ENCODE measurements around the gene SNX21. TPM values are rescaled to one million over a fixed set of nuclear protein-coding genes. Genes with fewer than 3 reads are reported as not detected.

Gene SNX21
- total and polyA plus RNA-seq, 9 of the 15 experiments (the other 6 are each of a cell fraction or from before 2014, with no cell fraction given): 0.10 to 1.2 (median 0.42) TPM

DNA sequence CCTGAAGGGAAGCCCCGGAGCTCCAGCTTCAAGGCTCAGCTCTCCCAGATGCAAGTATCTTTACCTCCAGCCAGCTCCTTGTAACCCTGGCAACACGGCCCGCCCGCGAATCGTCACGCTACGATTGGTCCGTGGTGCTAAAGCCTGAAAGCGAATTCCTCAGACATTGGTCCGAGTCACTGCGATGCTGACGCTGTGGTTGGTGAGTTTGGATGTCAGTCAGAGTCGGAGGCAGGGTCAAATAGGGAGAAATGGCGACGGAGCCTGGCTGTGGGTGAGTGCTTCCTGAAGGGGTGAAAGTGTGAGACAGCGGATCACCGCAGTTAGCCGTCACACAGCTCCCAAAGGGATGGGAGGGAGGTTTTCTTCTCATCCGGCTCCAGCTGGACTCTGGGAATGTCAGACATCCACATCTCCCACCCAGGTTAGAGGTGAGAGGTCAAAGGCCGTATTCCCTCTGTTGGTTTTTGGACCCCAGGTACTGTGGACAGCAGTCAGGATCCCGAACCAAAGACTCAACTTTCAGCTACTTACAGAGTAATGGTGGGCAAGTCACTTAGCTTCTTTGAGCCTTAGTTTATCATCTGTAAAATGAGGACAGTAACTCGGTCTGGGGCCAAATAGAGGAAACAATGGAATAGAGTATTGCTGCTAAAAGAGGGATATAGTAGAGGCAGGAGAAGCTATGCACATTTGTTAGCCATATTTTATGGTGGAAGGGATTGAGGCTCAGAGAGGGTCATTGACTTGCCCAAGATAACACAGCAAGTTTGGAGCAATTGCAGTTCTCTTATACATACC is 47.6 kb downstream of the SNX21 start, which contains the start of gene ZSWIM1 (continued):
- TF ChIP-seq, protein P1, sequence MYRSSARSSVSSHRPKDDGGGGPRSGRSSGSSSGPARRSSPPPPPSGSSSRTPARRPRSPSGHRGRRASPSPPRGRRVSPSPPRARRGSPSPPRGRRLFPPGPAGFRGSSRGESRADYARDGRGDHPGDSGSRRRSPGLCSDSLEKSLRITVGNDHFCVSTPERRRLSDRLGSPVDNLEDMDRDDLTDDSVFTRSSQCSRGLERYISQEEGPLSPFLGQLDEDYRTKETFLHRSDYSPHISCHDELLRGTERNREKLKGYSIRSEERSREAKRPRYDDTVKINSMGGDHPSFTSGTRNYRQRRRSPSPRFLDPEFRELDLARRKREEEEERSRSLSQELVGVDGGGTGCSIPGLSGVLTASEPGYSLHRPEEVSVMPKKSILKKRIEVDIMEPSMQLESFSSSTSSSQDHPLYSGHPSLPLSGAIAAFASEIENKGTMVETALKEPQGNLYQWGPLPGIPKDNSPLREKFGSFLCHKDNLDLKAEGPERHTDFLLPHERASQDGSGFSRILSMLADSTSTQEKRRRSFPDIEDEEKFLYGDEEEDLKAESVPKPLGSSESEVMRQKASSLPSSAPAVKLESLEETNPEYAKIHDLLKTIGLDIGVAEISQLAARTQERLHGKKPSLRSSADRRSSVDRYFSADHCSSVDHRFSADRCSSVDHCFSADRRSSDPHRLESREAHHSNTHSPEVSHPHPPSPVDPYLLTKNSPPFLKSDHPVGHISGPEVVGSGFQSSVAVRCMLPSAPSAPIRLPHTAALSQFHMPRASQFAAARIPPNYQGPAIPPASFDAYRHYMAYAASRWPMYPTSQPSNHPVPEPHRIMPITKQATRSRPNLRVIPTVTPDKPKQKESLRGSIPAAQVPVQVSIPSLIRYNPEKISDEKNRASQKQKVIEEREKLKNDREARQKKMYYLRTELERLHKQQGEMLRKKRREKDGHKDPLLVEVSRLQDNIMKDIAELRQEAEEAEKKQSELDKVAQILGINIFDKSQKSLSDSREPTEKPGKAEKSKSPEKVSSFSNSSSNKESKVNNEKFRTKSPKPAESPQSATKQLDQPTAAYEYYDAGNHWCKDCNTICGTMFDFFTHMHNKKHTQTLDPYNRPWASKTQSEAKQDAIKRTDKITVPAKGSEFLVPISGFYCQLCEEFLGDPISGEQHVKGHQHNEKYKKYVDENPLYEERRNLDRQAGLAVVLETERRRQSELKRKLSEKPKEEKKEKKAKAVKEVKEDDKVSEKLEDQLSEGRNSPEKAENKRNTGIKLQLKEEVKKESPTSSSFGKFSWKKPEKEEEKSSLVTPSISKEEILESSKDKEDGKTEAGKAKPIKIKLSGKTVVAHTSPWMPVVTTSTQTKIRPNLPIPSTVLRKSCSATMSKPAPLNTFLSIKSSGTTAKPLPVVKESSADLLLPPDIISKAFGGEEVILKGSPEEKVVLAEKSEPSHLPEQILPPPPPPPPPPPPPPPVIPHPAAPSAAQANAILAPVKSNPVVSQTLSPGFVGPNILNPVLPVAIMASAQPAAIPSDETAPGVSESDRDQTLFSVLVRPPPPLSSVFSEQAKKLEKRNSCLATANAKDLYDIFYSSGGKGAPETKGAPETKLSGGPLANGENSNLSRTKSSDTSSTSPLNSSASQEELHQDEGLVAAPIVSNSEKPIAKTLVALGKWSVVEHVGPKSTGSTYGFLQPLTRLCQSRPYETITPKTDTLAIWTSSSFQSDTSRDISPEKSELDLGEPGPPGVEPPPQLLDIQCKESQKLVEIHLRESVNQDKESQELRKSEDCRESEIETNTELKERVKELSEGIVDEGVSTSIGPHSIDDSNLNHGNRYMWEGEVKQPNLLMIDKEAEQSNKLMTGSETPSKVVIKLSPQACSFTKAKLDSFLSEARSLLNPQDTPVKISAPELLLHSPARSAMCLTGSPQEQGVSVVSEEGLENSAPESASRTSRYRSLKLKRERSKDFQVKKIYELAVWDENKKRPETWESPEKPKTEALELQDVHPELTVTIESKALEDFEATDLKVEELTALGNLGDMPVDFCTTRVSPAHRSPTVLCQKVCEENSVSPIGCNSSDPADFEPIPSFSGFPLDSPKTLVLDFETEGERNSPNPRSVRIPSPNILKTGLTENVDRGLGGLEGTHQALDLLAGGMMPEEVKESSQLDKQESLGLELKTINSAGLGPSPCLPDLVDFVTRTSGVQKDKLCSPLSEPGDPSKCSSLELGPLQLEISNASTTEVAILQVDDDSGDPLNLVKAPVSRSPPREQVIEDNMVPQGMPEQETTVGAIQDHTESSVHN (IDR thresholded peaks at IDR 0.05; ENCODE audit: borderline replicate concordance in 1 of 2, low read depth in 1 of 2): peak in 1 of 2 experiments; percentile 22; a peak in 1 of 4 replicates
- TF ChIP-seq RB1 (IDR thresholded peaks at IDR 0.05; ENCODE audit: low read depth) (0 out of 2 replicates have a peak, but pooled peaks have one; percentile 49), BRD4 (IDR thresholded peaks at IDR 0.05) (no peak), STAT5A (IDR thresholded peaks at IDR 0.05; ENCODE audit: borderline replicate concordance, low read length) (0 out of 2 replicates have a peak, but pooled peaks have one; percentile 10)
- TF ChIP-seq, protein P2, sequence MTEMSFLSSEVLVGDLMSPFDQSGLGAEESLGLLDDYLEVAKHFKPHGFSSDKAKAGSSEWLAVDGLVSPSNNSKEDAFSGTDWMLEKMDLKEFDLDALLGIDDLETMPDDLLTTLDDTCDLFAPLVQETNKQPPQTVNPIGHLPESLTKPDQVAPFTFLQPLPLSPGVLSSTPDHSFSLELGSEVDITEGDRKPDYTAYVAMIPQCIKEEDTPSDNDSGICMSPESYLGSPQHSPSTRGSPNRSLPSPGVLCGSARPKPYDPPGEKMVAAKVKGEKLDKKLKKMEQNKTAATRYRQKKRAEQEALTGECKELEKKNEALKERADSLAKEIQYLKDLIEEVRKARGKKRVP (CRISPR knock-in tag; IDR thresholded peaks at IDR 0.05): no peak
- TF ChIP-seq, protein P3, sequence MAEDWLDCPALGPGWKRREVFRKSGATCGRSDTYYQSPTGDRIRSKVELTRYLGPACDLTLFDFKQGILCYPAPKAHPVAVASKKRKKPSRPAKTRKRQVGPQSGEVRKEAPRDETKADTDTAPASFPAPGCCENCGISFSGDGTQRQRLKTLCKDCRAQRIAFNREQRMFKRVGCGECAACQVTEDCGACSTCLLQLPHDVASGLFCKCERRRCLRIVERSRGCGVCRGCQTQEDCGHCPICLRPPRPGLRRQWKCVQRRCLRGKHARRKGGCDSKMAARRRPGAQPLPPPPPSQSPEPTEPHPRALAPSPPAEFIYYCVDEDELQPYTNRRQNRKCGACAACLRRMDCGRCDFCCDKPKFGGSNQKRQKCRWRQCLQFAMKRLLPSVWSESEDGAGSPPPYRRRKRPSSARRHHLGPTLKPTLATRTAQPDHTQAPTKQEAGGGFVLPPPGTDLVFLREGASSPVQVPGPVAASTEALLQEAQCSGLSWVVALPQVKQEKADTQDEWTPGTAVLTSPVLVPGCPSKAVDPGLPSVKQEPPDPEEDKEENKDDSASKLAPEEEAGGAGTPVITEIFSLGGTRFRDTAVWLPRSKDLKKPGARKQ (CRISPR knock-in tag; IDR thresholded peaks at IDR 0.05): no peak
